ENCODE data around the gene NBEAL2.

The NBEAL2 gene

DNA sequence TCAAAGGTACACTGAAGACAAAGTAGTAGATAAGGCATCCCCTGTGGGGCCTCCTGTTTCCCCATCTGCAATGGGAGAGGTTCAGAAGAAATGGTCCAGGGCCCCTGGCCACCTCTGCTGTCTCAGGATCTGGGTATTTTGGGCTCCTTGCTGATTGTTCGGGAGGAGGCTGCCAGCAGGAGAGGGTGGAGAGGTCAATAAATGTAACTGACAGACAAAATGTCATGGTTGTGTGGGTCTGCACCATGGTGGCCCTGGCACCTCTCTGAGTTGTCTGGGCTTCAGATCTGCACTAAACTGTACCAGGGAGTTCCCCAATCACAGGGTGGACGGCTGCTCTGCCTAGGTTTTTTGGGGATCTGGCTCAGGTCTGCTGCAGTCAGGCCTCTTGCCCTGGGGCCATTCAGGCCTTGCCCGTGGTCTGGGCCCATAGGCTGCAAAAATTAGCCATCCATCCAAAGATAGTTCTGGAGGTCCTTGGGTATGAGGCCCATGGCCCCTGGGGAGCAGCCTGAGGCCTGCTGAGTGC is 7.4 kb downstream of the NBEAL2 start:
- DNase-seq (ENCODE audit: low read depth) = no peak

DNA sequence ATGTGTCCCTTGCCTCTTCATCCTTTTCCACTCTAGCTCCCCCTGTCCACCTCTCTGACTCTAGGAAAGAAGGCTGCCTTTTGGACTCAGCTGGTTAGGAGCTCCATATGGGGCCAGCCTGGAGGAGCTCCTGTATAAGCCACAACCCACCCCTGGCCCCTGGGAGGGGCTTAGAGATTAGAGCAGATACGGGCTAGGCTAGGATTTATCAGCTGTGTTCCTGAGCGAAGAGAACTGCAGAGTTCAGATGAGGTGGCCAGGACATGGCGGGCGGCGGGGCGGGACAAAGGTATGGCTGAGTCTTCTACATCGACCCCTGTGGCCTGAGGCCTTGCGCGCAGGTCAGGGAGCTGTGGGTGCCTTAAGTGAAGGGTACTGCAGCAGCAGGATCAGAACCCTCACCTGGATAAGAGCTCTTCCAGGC is 7.9 kb downstream of the NBEAL2 start:
- no peak for DNase-seq (ENCODE audit: low read depth)

DNA sequence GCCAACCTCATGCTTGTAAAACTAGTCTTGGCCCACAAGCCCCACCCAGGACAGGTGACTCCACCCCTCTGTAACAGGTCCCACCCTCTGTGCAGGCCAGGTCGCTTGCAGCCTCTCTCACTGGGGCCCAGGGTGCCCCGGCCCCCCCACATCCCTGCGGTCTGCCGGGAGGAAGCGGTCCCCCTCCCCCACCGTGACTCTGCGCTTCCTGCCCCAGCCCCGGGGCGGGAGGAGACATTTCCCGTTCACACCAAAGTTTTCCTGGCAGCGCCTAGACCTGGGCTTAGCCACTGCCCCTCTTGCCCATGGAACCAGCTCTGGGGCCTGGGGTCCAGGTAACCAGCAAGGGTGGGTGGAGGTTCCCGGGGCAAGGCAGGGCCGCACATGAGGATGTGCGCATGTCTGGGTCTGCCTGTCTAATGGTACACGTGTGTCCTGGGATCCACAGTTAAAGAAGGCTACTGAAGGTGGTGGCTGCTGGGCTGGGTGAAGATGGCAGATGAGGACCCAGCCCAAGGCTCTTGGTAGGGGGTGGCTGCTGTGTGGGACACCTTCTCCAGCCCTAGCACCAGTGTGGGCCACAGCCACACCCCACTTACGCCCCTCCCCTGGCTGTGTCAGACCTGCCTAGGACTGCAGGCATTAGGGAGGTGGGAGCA is 8.4 kb downstream of the NBEAL2 start:
- peak; percentile 70 for DNase-seq (ENCODE audit: low read depth)

DNA sequence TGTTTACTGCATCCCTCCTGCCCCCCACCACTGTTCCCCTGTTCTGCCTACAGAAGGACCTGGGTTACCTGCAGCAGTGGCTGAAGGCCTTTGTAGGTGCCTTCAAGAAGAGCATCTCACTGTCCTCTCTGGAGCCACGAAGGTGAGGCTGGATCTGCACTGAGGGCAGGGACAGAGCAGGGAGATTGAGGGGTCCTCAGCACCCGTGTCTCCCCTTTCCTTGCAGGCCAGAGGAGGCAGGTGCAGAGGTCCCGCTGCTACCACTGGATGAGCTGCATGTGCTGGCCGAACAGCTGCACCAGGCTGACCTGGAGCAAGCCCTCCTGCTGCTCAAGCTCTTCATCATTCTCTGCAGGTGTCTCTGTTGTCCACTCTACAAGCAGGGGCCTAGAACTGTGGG is 9.2 kb downstream of the NBEAL2 start:
- no peak for DNase-seq (ENCODE audit: low read depth)

DNA sequence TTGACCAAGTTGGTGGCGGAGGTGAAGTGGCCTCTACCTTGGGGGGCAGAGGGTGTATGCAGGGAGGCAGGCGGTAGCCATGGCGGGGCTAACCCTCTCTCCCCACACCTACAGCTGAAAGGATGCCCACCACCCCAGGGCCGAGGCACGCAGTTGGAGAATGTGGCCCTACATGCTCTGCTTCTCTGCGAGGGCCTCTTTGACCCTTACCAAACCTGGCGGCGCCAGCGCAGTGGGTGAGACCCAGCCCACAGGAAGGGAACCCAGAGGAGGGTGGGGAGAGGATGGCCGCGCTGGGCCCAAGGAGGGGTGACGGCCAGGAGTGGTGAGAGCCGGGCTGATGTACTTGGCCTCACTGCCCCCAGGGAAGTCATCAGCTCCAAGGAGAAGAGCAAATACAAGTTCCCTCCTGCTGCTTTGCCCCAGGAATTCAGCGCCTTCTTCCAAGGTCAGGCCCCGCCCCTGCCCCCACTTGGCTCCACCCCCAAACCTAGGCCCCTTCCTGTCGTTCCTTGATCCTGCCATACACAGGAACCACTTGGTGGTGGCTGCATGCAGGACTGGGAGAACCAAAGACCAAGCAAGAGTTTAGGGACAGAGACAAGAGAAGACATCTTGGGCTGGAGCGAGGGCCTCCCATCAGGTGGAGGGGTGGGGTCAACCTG is 9.8 kb downstream of the NBEAL2 start:
- no peak for DNase-seq (ENCODE audit: low read depth)

DNA sequence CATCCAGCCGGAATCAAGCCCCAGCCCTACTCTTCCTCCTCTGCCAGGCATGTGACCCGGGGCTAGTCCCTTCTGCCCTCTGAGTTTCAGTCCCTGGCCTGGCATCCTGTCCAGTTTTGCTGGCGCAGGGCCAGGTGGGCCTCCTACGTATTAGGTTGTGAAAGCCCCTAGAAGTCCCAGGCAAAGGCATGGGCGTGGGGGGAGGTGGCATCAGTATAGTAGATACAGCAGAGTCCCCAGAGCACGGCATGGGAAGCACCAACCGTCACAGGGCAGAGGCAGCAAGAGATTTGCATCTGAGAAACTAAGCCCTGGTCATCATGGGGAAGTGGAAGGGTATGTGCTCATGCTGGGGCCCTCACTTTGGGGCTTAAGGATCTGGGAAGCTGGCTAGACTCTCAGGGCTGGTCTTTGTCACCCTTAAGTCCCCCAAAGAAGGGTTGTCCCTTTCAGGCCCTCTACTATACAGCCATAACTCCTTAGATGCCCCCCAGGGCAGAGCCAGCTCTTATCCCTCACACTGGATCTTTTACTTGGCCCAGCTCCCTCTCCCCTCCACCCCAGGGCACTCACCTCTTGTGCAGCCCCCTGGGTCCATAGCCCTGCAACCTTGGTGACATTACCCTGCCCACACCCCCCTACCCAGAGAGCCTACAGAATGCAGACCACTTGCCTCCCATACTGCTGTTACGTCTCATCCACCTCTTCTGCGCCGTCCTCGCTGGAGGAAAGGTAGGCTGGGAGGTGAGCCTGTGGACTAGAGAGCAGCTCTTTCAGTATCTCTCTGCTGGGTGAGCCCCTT is 11.3 kb downstream of the NBEAL2 start:
- no peak for DNase-seq (ENCODE audit: low read depth)

DNA sequence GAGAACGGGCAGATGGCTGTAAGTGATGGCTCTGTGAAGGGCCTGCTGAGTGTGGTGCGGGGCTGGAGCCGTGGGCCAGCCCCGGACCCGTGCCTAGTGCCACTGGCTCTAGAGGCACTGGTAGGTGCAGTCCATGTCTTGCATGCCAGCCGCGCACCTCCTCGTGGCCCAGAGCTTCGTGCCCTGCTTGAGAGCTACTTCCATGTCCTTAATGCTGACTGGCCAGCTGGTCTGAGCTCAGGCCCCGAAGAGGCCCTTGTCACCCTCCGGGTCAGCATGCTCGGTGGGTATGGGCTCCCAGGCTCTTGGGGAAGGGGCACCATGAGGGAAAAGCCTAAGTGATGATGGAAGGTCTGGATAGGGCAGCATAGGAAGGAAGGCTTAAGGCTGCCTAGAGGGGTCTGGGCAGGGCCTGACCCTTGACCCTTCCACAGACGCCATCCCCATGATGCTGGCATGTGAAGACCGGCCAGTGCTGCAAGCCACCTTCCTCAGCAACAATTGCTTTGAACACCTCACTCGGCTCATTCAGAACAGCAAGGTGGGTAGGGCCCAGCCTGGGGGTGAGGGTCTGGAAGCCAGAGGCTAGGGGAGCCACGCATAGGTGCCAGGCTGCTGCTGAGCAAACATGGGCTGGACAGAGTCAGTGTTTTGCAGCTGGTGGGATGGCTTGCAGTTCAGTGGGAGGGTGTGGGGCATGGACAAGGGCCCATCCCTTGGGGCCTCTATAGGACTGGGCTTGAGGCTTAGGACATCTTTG is 12.1 kb downstream of the NBEAL2 start:
- no peak for DNase-seq (ENCODE audit: low read depth)

DNA sequence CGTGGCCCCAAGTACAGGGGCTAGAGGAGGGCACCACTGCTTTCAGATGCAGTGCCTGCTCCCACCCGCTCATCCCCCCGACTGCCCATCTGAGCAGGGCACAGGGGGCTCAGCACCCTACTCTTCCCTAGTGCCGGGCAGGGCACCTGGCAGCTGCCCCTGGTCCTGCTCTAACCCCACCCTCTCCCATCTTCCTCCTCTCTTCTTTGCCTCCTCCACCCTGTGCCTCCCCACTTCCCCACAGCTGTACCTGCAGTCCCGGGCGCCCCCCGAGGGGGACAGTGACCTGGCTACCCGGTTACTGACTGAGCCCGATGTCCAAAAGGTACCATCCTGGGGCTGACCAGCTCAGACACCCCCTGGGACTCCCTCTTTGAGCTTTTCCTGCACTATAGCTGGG is 12.8 kb downstream of the NBEAL2 start:
- DNase-seq (ENCODE audit: low read depth) = no peak

DNA sequence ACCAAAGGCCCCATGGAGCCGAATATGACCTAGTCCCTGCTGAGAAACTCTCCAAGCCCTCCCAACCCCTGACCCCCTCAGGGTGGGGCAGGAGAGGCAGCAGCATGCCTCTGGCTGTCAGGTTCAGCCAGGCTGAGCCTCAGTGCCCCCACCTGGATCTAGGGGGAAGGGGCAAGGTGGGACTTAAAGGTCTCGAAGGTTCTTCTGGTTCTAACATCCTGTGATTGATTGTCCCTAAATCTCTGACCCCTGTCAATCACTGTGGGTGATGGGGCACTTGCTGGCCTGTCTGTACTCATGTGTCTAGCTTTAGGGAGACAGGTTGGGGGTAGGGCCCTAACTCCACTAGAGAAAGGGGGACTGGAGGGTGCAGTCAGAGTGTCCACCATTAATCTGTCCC is 13.8 kb downstream of the NBEAL2 start:
- DNase-seq (ENCODE audit: low read depth) = no peak

DNA sequence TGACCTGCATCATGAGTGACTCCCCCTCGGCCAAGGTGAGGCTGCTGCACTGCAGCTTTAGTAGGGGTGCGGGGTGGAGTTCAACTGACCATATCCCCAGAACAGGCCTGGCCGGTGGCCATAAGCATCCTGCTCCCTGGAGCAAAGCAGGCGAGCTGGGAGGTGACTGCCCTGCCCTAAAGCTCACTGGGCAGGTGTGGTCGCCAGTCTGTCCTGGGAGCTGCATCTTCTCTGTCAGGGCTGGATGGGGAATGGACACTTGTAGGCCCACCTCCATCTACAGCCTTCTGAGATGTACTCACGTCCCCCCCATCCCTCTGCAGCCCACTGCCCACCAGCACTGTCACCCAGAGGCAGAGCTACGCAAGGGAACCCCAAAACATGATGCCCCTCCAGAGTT is 14.5 kb downstream of the NBEAL2 start:
- DNase-seq (ENCODE audit: low read depth) = no peak

DNA sequence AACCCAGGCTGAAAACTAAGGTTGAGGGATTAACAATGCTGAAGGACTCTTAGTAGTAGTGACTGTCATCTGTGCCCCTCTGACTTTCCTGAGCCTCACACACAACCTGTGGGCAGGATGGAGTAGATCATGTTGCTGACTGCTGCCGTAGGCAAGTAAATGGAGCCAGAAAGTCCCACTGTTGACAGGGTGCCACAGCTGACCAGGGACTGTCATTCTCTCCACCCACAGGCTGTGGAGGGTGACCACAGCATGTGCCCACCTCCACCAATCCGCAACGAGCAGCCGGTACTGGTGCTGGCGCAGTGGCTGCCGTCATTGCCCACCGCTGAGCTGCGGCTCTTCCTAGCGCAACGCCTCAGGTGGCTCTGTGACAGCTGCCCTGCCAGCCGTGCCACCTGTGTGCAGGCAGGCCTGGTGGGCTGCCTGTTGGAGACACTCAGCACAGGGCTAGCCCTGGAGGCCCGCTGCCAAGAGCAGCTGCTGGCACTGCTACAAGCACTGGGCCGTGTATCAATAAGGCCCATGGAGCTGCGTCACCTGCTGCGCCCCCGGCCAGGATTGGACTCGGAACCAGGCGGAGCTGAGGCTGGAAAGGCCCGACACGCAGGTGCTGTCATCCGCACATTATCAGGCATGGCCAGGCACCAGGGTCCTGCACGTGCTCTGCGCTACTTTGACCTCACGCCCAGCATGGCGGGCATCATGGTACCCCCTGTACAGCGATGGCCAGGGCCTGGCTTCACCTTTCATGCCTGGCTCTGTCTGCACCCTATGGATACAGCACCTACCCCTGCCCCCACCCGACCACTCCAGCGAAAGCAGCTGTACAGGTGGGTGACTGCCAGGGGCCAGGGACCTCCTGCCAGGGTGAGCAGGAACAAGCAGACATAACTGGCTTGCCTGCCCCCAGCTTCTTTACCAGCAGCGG is 15.6 kb downstream of the NBEAL2 start:
- DNase-seq (ENCODE audit: low read depth) = no peak

DNA sequence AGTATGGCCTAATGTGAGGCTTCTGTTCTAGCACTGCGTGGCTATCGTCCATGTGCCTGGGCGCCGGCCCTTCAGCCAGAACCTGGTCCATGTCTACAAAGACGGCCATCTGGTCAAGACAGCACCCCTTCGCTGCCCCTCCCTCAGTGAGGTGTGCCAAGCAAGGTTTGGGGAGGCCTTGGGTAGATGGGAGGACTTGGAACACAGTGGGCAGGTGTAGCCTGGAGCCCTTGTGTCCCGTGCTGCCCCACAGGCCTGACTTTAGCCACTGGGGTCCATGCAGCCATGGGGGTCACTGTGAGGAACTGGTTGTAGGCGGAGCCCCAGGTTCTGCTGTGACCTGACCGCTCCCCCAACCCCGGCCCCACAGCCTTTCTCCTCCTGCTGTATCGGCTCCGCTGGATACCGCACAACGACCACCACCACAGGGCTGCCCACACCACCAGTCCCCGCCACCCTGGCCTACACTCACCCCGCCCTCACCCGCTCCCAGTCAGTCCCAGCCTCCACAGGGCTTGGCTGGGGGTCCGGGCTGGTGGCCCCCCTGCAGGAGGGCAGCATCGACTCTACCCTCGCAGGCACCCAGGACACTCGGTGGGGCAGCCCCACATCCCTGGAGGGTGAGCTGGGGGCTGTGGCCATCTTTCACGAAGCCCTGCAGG is 16.6 kb downstream of the NBEAL2 start:
- no peak for DNase-seq (ENCODE audit: low read depth)

DNA sequence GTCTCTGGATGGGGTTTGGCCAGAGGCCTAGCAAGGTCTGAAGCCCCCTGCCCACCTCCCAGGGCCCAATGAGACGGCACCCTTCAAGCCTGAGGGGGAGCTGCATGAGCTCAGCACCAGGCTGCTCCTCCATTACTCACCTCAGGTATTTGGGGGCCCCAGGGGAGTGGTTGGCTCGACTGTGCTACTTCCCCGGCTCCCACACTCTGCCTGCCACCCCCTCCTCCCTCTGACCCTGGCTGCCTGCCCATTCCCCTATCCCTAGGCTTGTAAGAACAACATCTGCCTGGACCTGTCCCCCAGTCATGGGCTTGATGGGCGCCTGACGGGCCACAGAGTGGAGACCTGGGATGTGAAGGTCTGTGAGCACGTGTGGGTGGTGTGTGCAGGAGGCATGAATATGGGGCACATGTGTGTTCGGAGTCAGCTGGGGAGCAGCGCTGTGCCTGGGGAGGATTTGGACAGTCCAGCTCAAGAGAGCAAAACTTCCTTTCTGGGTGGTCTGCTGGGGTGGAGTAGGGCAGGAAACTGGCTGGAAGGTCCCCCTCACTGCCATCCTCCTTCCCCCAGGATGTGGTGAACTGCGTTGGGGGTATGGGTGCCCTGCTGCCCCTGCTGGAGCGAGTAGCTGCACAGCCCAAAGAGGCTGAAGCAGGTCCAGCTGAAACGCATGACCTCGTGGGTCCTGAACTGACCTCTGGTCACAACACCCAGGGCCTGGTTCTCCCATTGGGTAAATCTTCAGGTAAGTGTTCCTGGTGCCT is 17.4 kb downstream of the NBEAL2 start:
- no peak for DNase-seq (ENCODE audit: low read depth)

DNA sequence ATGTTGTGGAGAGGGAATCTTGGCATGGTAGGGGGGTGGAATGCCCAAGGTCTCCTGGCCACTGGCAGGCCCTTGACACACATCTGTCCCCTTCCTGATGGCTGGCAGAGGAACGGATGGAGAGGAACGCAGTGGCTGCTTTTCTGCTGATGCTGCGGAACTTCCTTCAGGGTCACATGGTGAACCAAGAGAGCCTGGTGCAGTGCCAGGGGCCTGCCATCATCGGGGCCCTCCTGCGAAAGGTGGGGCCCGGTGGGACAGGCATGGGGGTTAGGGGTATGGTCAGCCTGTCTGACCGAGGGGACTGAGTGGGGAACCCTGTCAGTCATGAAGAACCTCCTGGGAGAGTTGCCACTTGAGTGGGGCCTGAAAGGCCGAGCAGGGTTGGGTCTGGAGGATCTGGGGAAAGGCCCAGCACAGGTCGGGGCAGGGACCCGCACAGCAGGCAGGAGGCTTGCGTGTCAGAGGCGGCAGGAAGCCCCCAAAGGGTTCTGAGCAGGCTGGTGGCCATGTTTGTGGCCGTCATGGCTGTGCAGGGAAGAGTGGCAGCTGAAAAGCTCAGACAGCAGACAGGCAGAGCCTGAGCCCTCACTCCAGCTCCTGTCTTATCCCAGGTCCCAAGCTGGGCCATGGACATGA is 18.1 kb downstream of the NBEAL2 start:
- DNase-seq (ENCODE audit: low read depth) = no peak

DNA sequence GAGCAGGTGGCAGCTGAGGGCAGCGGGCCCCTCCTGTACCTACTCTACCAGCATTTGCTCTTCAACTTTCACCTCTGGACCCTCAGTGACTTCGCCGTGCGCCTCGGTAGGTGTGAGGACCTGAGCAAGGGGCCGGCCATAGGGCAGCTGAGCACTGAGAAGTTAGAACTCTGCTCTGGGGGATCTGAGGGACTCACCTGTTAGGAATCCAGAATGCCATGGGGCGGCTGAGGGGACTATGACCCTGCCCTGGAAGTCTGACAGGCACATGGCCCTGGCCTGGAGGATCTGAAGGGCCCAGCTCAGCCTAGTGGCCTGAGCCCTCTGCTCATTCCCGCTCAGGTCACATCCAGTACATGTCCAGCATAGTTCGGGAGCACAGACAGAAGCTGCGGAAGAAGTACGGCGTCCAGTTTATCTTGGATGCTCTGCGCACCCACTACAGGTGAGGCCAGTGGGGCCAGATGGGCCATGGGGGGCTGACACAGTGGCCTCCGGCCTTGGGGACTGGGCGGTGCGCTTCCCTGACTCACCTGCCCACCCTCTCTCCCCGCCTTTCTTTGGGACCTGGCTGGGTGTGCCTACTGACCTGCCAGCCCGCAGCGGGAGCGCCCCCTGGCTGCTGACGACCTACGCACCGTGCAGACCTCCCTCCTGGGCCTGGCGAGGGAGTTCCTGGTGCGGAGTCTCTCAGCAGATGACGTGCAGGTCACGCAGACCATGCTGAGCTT is 18.8 kb downstream of the NBEAL2 start:
- peak; percentile 40 for DNase-seq (ENCODE audit: low read depth)

DNA sequence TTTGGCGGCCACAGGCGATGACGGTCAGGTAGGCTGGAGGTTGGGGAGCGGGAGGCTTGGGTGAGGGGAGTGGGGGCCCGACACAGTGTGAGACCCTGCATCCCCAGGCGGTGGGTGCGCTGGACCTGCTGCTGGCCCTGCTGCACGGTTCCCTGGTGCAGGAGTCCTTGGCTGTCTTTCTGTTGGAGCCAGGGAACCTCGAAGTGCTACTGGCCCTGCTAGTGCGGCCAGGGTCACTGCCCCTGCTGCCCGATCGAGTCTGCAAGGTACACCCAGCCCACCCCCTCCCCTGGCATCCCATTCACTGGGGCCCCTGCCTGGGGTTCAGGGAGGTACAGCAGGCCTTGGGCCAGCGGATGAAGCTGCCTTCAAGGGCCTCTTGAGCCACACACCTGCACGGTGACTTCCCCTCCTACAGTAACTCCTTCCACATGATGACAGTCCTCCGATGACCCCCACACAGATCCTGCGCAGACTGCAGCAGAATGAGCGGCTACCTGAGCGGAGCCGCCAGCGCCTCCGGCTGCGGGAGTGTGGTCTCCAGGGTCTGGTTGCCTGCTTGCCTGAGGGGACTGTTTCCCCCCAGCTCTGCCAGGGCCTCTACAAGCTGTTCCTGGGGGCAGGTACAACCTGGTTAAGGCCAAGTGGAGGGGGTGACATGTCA is 19.5 kb downstream of the NBEAL2 start:
- DNase-seq (ENCODE audit: low read depth) = no peak

DNA sequence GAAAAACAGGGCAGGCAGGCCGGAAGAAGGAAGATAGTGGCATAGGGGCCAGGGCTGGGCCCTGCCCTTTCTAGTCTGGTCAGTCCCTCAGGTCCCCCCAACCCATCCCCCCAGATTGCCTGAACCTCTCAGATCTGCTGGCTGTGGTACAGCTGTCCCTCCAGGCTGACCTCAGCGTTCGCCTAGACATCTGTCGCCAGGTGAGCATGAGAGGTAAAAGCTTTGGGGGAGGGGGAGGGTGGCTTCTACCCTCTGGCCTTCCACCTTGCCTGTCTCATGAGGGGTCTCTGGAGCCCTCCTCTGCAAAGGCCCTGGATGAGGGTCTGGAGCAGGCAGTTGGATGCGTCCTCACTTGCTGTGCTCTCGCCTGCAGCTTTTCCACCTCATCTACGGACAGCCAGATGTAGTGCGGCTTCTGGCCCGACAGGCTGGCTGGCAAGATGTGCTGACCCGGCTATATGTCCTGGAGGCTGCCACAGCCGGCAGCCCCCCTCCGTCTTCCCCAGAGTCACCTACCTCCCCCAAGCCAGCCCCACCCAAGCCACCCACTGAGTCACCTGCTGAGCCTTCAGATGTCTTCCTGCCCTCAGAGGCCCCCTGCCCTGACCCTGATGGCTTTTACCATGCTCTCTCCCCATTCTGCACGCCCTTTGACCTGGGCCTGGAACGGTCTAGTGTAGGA is 20.2 kb downstream of the NBEAL2 start:
- no peak for DNase-seq (ENCODE audit: low read depth)

Data from stimulated activated CD8-positive, alpha-beta memory T cell treated with anti-CD3 and anti-CD28 coated beads, Interleukin-7, amount 100 ng/mL, for 24 hours (primary cell).